ENCODE data around the gene TMOD3.

DNA sequence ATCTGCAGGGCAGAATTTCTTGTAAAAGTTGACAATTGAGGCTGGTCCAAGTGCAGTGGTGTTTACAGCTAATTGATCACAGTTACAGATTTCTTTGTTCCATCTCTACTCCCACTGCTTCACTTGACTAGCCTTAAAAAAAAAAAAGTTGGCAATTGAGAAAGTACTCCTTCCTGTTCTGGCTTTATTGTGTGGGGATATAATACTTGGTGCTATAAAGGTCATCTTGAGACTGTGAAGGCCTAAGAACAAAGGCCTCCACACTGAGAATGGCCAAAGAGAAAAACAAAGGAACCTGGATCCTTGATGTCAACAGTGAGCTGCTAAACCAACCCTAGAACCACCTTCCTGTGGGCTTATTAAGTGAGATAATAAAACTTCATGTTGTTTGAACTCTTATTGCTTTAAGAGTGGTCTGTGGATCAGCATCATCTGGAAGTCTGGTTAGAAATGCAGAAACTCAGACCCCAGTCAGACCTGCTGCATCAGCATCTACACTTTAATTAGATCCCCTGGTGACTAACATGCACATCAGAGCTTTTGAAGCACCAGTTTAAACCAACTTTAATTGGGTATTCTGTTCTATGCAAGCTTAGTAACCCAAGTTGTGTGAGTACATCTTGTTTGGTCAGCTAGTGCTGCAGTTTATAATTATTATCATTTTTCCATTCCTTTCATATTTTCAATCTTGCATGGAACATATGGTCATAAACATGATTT is 55.2 kb downstream of the TMOD3 start:
- TF ChIP-seq, protein P1, sequence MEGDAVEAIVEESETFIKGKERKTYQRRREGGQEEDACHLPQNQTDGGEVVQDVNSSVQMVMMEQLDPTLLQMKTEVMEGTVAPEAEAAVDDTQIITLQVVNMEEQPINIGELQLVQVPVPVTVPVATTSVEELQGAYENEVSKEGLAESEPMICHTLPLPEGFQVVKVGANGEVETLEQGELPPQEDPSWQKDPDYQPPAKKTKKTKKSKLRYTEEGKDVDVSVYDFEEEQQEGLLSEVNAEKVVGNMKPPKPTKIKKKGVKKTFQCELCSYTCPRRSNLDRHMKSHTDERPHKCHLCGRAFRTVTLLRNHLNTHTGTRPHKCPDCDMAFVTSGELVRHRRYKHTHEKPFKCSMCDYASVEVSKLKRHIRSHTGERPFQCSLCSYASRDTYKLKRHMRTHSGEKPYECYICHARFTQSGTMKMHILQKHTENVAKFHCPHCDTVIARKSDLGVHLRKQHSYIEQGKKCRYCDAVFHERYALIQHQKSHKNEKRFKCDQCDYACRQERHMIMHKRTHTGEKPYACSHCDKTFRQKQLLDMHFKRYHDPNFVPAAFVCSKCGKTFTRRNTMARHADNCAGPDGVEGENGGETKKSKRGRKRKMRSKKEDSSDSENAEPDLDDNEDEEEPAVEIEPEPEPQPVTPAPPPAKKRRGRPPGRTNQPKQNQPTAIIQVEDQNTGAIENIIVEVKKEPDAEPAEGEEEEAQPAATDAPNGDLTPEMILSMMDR (IDR thresholded peaks at IDR 0.05; ENCODE audit: low read depth, low read length), result no peak
- TF ChIP-seq POLR2A (IDR thresholded peaks at IDR 0.05; ENCODE audit: extremely low read depth, insufficient read length), result no peak

Measured in NB4 (cell line).